Suppressor macrophage treated with lipopolysaccharide for 1 hour (primary cell): ENCODE data around the gene KDM3B.
"Not testable (repeated sequence)": the region's sequence is repeated elsewhere in the genome, so short reads cannot be mapped to it uniquely, and the experiment has no call there.

Source experiments
- DNase-seq, 3 donors: peaks; one replicate each; pipeline ENCODE4 v3.0.0-alpha.2; 2020 to 2022

Gene KDM3B

GRCh38 chr5:138352071-138352721 is at the start of gene KDM3B:
KDM3B (plus strand) TSS chr5:138352685; CDS start chr5:138352796, 111 bp downstream.
- DNase-seq, result peak; percentile 91 to 95 (median 95)

GRCh38 chr5:138303372-138303771 is 49.1 kb upstream of the KDM3B start:
- no peak for DNase-seq

- DNase-seq, result no peak
Measured at GRCh38 chr5:138305797-138306196, 46.7 kb upstream of the KDM3B start.

GRCh38 chr5:138315751-138316278 is 36.7 kb upstream of the KDM3B start:
- DNase-seq, result no peak

- no peak for DNase-seq
Measured at GRCh38 chr5:138316355-138316754, 36.1 kb upstream of the KDM3B start.

- not testable (repeated sequence) for DNase-seq
Measured at GRCh38 chr5:138318211-138318610, 34.3 kb upstream of the KDM3B start.

- DNase-seq, result no peak
Measured at GRCh38 chr5:138330813-138331448, 21.6 kb upstream of the KDM3B start.

- peak; percentile 99 for DNase-seq
Measured at GRCh38 chr5:138331449-138332368, 20.8 kb upstream of the KDM3B start, which contains the start of gene CDC25C. CDC25C (minus strand) TSS chr5:138331804; CDS start chr5:138331180, 624 bp downstream.

GRCh38 chr5:138334867-138335447 is 17.5 kb upstream of the KDM3B start:
- DNase-seq, result no peak

GRCh38 chr5:138336952-138337684 is 15.4 kb upstream of the KDM3B start:
- peak; percentile 88 to 94 (median 92) for DNase-seq

GRCh38 chr5:138337685-138338410 is 14.6 kb upstream of the KDM3B start, which contains the start of gene FAM53C:
FAM53C (plus strand) TSS chr5:138338266; CDS start chr5:138341336, 3,070 bp downstream.
- DNase-seq, result peak; percentile 94 to 98 (median 97)

- peak in 1 of 3 donors; percentile 13 for DNase-seq
Measured at GRCh38 chr5:138338411-138339090, 13.9 kb upstream of the KDM3B start.

- DNase-seq, result peak in 1 of 3 donors; percentile 22
Measured at GRCh38 chr5:138339091-138339456, 13.4 kb upstream of the KDM3B start.

- DNase-seq, result peak; percentile 33 to 60 (median 54)
Measured at GRCh38 chr5:138339464-138339863, 13.0 kb upstream of the KDM3B start.

- no peak for DNase-seq
Measured at GRCh38 chr5:138340008-138340407, 12.5 kb upstream of the KDM3B start.

GRCh38 chr5:138344887-138345622 is 7.4 kb upstream of the KDM3B start:
- no peak for DNase-seq

GRCh38 chr5:138346889-138347288 is 5.6 kb upstream of the KDM3B start:
- no peak for DNase-seq

- DNase-seq, result no peak
Measured at GRCh38 chr5:138349852-138350562, 2.5 kb upstream of the KDM3B start.

- DNase-seq, result no peak
Measured at GRCh38 chr5:138350563-138350890, 2.0 kb upstream of the KDM3B start.
